Measurements from ENCODE around the gene NDE1.

DNA sequence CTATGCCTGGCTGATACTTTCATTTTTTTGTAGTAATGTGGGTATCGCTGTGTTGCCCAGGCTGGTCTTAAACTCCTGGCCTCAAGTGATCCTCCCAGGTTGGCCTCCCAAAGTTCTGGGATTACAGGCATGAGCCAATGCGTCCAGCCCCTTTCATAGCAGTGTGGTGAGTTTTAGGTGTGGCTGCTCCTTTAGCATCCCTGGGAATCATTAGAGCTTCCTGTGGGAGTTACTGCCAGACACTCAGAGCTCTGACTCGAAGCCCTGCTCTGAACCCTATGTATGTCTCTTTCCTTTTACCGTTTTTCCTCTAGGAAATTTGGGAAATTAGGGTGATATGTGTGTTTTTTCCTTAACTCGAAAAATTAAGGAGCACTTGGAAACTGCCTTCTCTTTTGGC lies 44.5 kb downstream of the NDE1 start:
- TF ChIP-seq EZH2 (IDR thresholded peaks at IDR 0.05; ENCODE audit: borderline replicate concordance, insufficient read depth, low read depth, low read length, poor library complexity, severe bottlenecking), result no peak
- TF ChIP-seq, protein P1, sequence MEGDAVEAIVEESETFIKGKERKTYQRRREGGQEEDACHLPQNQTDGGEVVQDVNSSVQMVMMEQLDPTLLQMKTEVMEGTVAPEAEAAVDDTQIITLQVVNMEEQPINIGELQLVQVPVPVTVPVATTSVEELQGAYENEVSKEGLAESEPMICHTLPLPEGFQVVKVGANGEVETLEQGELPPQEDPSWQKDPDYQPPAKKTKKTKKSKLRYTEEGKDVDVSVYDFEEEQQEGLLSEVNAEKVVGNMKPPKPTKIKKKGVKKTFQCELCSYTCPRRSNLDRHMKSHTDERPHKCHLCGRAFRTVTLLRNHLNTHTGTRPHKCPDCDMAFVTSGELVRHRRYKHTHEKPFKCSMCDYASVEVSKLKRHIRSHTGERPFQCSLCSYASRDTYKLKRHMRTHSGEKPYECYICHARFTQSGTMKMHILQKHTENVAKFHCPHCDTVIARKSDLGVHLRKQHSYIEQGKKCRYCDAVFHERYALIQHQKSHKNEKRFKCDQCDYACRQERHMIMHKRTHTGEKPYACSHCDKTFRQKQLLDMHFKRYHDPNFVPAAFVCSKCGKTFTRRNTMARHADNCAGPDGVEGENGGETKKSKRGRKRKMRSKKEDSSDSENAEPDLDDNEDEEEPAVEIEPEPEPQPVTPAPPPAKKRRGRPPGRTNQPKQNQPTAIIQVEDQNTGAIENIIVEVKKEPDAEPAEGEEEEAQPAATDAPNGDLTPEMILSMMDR (IDR thresholded peaks at IDR 0.05), result no peak
